HCT116 (cell line): ENCODE results near the gene SERTM1. TPM values are rescaled to one million over a fixed set of nuclear protein-coding genes. Genes with fewer than 3 reads are reported as not detected.

Experiments used
- ATAC-seq: fragments of 200-7000 bp; cut with Tn5 transposase; 2 replicates; pipeline ENCODE4 v1.9.1; 2020; ENCODE audit warnings: mild to moderate bottlenecking, moderate library complexity
- BruUV-seq: library from RNA; stranded (reverse); fragments of 400-500 nt; replicated peaks from 2 replicates; lab custom pipeline; 2021; lab: Mats Ljungman, UMichigan
- CTCF ChIA-PET: fragments of 300-600 bp; sonication (Branson Sonifier 250); formaldehyde crosslinking; loops from one replicate; lab custom pipeline; 2021; ENCODE audit warnings: antibody characterized with exemption; lab: Charles Lee
- POLR2A ChIA-PET: fragments of 300-600, 350-600 bp; sonication (Branson Sonifier 250); formaldehyde crosslinking; loops from one replicate; lab custom pipeline; 2021; ENCODE audit warnings: antibody characterized with exemption; lab: Charles Lee
- RAD21 ChIA-PET, 2 experiments: fragments of 300-600 bp; sonication (Branson Sonifier 250); formaldehyde crosslinking; loops; one replicate each; lab custom pipeline; 2023; ENCODE audit warnings: low total read pairs in 2 of 2; ENCODE audit not compliant: uncharacterized antibody in 2 of 2, unreplicated experiment in 2 of 2, low non-redundant PET in 1 of 2; lab: Charles Lee
- DNase-seq: peaks from one replicate; pipeline ENCODE4 v3.0.0-alpha.2; 2010; ENCODE audit warnings: low read depth, low spot score
- H2AFZ ChIP-seq: fragments of 200-600 bp; shearing (Covaris generic), sonication (generic); 2 replicates; pipeline ENCODE4 v1.6.1; 2017; ENCODE audit warnings: low read depth, mixed run types, mixed read lengths, antibody characterized with exemption, low read length; ENCODE audit not compliant: poor library complexity, severe bottlenecking
- H3K27ac ChIP-seq: 2 replicates; pipeline ENCODE4 v1.5.1; 2012; ENCODE audit warnings: low read depth, low read length
- H3K27me3 ChIP-seq: fragments of 200-600 bp; sonication (generic); 2 replicates; pipeline ENCODE4 v1.6.1; 2016; ENCODE audit warnings: mixed run types, low read length, mixed read lengths; ENCODE audit not compliant: insufficient read depth
- H3K36me3 ChIP-seq, 2 experiments: fragments of 200-500 bp in 1 of 2; fragments of 200-600 bp in 1 of 2; sonication (Bioruptor generic) in 1 of 2; sonication (generic) in 1 of 2; 2 replicates each; pipeline versions ENCODE4 v1.5.1 to v1.6.1; 2014 to 2016; ENCODE audit warnings: low read length in 2 of 2, inconsistent platforms in 1 of 2, mixed read lengths in 1 of 2, mixed run types in 1 of 2; ENCODE audit not compliant: insufficient read depth in 2 of 2, control insufficient read depth in 1 of 2
- H3K4me1 ChIP-seq, 2 experiments: fragments of 200-600 bp in 1 of 2; sonication (generic) in 1 of 2; 2 replicates each; pipeline versions ENCODE4 v1.5.1 to v1.6.1; 2012 to 2017; ENCODE audit warnings: low read length in 2 of 2, inconsistent platforms in 1 of 2, mild to moderate bottlenecking in 1 of 2, mixed read lengths in 1 of 2, mixed run types in 1 of 2, moderate library complexity in 1 of 2; ENCODE audit not compliant: insufficient read depth in 2 of 2, control insufficient read depth in 1 of 2
- H3K4me2 ChIP-seq: fragments of 200-600 bp; sonication (generic); 2 replicates; pipeline ENCODE4 v1.6.1; 2017; ENCODE audit warnings: mixed run types, low read length, mixed read lengths
- H3K4me3 ChIP-seq, 2 experiments: fragments of 200-600 bp in 1 of 2; sonication (generic) in 1 of 2; replicated peaks in 1 of 2; 2 replicates each; pipeline ENCODE4 v1.5.1; 2011 to 2016; ENCODE audit warnings: low read length in 2 of 2, control low read depth in 1 of 2, low read depth in 1 of 2, mild to moderate bottlenecking in 1 of 2, mixed read lengths in 1 of 2, mixed run types in 1 of 2
- H3K79me2 ChIP-seq: fragments of 200-600 bp; sonication (generic); 2 replicates; pipeline ENCODE4 v1.6.1; 2017; ENCODE audit warnings: mild to moderate bottlenecking, mixed run types, low read length, moderate library complexity, mixed read lengths; ENCODE audit not compliant: insufficient read depth
- H3K9ac ChIP-seq: fragments of 200-600 bp; sonication (generic); 2 replicates; pipeline ENCODE4 v1.6.1; 2016; ENCODE audit warnings: low read length, mixed read lengths
- H3K9me2 ChIP-seq: fragments of 200-600 bp; sonication (generic), shearing (Covaris generic); 2 replicates; pipeline ENCODE4 v1.6.1; 2017; ENCODE audit warnings: mixed run types, mild to moderate bottlenecking, moderate library complexity; ENCODE audit not compliant: insufficient read depth
- H3K9me3 ChIP-seq, 2 experiments: fragments of 200-500 bp in 1 of 2; fragments of 200-600 bp in 1 of 2; sonication (Bioruptor generic) in 1 of 2; sonication (generic) in 1 of 2; 2 replicates each; pipeline ENCODE4 v1.6.1; 2014 to 2017; ENCODE audit warnings: low read length in 2 of 2, mixed read lengths in 2 of 2, inconsistent platforms in 1 of 2, low read depth in 1 of 2, mild to moderate bottlenecking in 1 of 2, mixed run types in 1 of 2, moderate library complexity in 1 of 2; ENCODE audit not compliant: control insufficient read depth in 1 of 2, insufficient read depth in 1 of 2
- H4K20me1 ChIP-seq: fragments of 200-600 bp; sonication (generic), shearing (Covaris generic); 2 replicates; pipeline ENCODE4 v1.6.1; 2017; ENCODE audit warnings: mixed run types, mild to moderate bottlenecking, moderate library complexity; ENCODE audit not compliant: insufficient read depth
- ATF3 ChIP-seq: IDR thresholded peaks from 2 replicates; pipeline ENCODE4 v1.6.1; 2012
- CBX3 ChIP-seq: IDR thresholded peaks from 2 replicates; pipeline ENCODE4 v1.6.1; 2012; ENCODE audit warnings: low read depth
- CEBPB ChIP-seq: IDR thresholded peaks from 2 replicates; pipeline ENCODE4 v1.6.1; 2012; ENCODE audit warnings: low read depth
- CTCF ChIP-seq, 3 experiments: fragments of 200-600 bp in 1 of 3; sonication (generic) in 1 of 3; IDR thresholded peaks in 2 of 3; conservative IDR thresholded peaks in 1 of 3; 2 replicates each; pipeline ENCODE4 v1.5.1; 2012 to 2017; ENCODE audit warnings: low read depth in 2 of 3, low read length in 2 of 3, antibody characterized with exemption in 1 of 3, borderline replicate concordance in 1 of 3, control low read depth in 1 of 3, mild to moderate bottlenecking in 1 of 3, mixed read lengths in 1 of 3, mixed run types in 1 of 3, moderate library complexity in 1 of 3; ENCODE audit not compliant: insufficient read depth in 1 of 3
- EGR1 ChIP-seq: IDR thresholded peaks from 2 replicates; pipeline ENCODE4 v1.6.1; 2012; ENCODE audit warnings: low read depth
- ELF1 ChIP-seq: IDR thresholded peaks from 2 replicates; pipeline ENCODE4 v1.6.1; 2012; ENCODE audit warnings: low read depth, borderline replicate concordance
- EZH2 ChIP-seq: fragments of 200-600 bp; sonication (generic); IDR thresholded peaks from 2 replicates; pipeline ENCODE4 v1.6.1; 2017; ENCODE audit warnings: antibody characterized with exemption, mixed run types
- EZH2phosphoT487 ChIP-seq: fragments of 200-600 bp; IDR thresholded peaks from 2 replicates; pipeline ENCODE4 v1.6.1; 2018; ENCODE audit warnings: antibody characterized with exemption, borderline replicate concordance
- JUND ChIP-seq: IDR thresholded peaks from 2 replicates; pipeline ENCODE4 v1.6.1; 2012
- MAX ChIP-seq: IDR thresholded peaks from 2 replicates; pipeline ENCODE4 v1.6.1; 2012
- POLR2A ChIP-seq: IDR thresholded peaks from 2 replicates; pipeline ENCODE4 v1.7.0; 2011; ENCODE audit warnings: borderline replicate concordance; ENCODE audit not compliant: insufficient read depth, insufficient read length; ENCODE audit errors: extremely low read depth
- POLR2AphosphoS5 ChIP-seq: IDR thresholded peaks from 2 replicates; pipeline ENCODE4 v1.6.1; 2011; ENCODE audit warnings: mild to moderate bottlenecking, low read depth, low read length, moderate library complexity
- REST ChIP-seq: IDR thresholded peaks from 2 replicates; pipeline ENCODE4 v1.6.1; 2012; ENCODE audit warnings: low read depth
- SP1 ChIP-seq: IDR thresholded peaks from 2 replicates; pipeline ENCODE4 v1.6.1; 2012; ENCODE audit warnings: low read depth
- TCF7L2 ChIP-seq: IDR thresholded peaks from 2 replicates; pipeline ENCODE4 v1.7.0; 2011; ENCODE audit warnings: borderline replicate concordance, inconsistent platforms; ENCODE audit not compliant: insufficient read depth, insufficient read length; ENCODE audit errors: extremely low read depth
- YY1 ChIP-seq: IDR thresholded peaks from 2 replicates; pipeline ENCODE4 v1.6.1; 2011; ENCODE audit warnings: low read length, low read depth, moderate library complexity, mild to moderate bottlenecking; ENCODE audit not compliant: insufficient replicate concordance; ENCODE audit errors: extremely low read depth
- ZNF274 ChIP-seq: fragments of 200-500 bp; sonication (Bioruptor generic); IDR thresholded peaks from 2 replicates; pipeline ENCODE4 v1.6.1; 2014; ENCODE audit warnings: mild to moderate bottlenecking, low read depth, low read length, inconsistent platforms
- intact Hi-C: fragments of 100-400 bp; cut with micrococcal nuclease; formaldehyde crosslinking; loops from 2 replicates; pipeline ENCODE4 v1.10.0; 2022
- total RNA-seq: library from RNA; stranded (reverse); gene quantifications from one replicate; pipeline ENCODE4 v1.2.1, GENCODE V29; 2021; ENCODE audit not compliant: unreplicated experiment

SERTM1 gene
- total RNA-seq, 1 experiment from 2014 or later: not detected

- ChIA-PET RAD21 (no interaction called here), POLR2A (no interaction called here), CTCF (no interaction called here)
- Histone ChIP-seq H3K27ac (no peak overlapping the region), H4K20me1 (no peaks in the 10 kb centered on the region), H3K27me3 (no peaks in the 10 kb centered on the region), H3K4me2 (no peak overlapping the region), H3K79me2 (no peaks in the 10 kb centered on the region), H3K9ac (no peak overlapping the region), H2AFZ (no peak overlapping the region), H3K9me3 (no peaks in the 10 kb centered on the region), H3K4me3 (no peak overlapping the region), H3K9me2 (no peaks in the 10 kb centered on the region), H3K4me1 (no peaks in the 10 kb centered on the region), H3K36me3 (no peaks in the 10 kb centered on the region)
- no peak for ATAC-seq
- DNase-seq: no peak
- BruUV-seq: no TSS peak
- intact Hi-C loops: no loop called here
- no peak for TF ChIP-seq CTCF (IDR thresholded peaks at IDR 0.05 in 2 of 3, conservative IDR thresholded peaks at IDR 0.05 in 1 of 3; ENCODE audit: borderline replicate concordance in 1 of 3, insufficient read depth in 1 of 3, low read depth in 2 of 3, low read length in 2 of 3)
- TF ChIP-seq MAX: no peak
- no peak for TF ChIP-seq ZNF274
- no peak for TF ChIP-seq CEBPB
- no peak for TF ChIP-seq TCF7L2
- no peak for TF ChIP-seq CBX3
- no peak for TF ChIP-seq POLR2AphosphoS5
- TF ChIP-seq REST: no peak
- no peak for TF ChIP-seq ELF1
- TF ChIP-seq SP1: no peak
- no peak for TF ChIP-seq EZH2
- no peak for TF ChIP-seq YY1
- TF ChIP-seq EZH2phosphoT487: no peak
- no peak for TF ChIP-seq JUND
- TF ChIP-seq EGR1: no peak
- TF ChIP-seq POLR2A: no peak
- TF ChIP-seq ATF3: no peak
Measured at GRCh38 chr13:36639610-36640009, 34.2 kb upstream of the SERTM1 start.
